Activated T-helper 1 cell treated with anti-CD3 and anti-CD28 coated beads, Interleukin-2, amount 50 U/mL, for 16 hours (primary cell): ENCODE results near the gene S100A11.

Experiments used
- DNase-seq, 2 donors: peaks; one replicate each; pipeline ENCODE4 v3.0.0-alpha.2; 2020; ENCODE audit warnings: low read depth in 1 of 2, low spot score in 1 of 2

The S100A11 gene

GRCh38 chr1:152003846-152004442 lies 32.9 kb downstream of the S100A11 start:
- no peak for DNase-seq

- no peak for DNase-seq
Observed at GRCh38 chr1:152002960-152003359, 33.8 kb downstream of the S100A11 start.

GRCh38 chr1:152001631-152002584 lies 34.9 kb downstream of the S100A11 start:
- DNase-seq, result peak; percentile 49 to 57

- DNase-seq, result no peak
Observed at GRCh38 chr1:152000964-152001630, 35.7 kb downstream of the S100A11 start.

DNA sequence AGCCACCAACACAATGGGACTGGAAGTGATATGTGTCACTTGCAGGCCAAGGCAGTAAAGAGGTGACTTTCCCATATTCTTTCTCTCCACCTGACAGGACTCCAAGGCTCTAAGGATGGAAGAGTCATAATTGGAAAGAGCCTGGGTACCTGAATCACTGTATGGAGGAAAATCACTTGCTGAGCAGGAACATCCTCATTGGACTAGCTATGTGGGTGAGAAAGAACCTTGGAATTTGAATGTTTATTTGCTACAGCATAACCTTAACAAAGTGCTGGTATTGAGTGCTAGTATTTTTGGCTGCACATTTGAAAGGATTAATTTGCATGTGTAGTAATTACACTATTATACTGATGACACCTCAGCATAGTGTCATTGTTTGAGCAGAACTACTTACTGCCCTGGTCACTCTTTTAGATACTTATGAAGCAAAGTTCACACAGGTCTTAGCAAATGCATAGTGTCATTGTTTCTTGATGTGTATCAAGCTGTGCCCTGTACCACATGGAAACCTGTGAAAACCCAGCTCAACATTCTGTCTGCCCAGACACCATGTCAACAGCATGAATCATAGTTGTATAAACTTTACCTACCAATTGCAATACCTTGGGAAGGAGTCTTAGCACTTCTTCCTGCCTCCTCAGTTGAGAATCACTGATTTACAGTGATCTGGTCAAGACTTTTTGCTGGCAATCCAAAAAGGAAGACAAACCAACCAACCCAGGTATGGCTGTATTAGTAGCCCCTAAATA lies 38.0 kb downstream of the S100A11 start:
- DNase-seq, result no peak

DNA sequence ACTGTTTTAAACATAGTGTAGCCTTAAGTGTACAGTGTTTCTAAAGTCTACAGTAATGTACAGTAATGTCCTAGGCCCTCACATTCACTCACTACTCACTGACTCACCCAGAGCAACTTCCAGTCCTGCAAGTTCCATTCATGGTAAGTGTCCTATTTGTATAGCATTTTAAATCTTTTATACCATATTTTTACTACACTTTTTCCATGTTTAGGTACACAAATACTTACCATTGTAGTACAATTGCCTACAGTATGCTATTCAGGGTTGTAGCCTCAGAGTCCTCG lies 39.6 kb downstream of the S100A11 start:
- no peak for DNase-seq

- no peak for DNase-seq
Observed at GRCh38 chr1:151995774-151996173, 41.0 kb downstream of the S100A11 start.

DNA sequence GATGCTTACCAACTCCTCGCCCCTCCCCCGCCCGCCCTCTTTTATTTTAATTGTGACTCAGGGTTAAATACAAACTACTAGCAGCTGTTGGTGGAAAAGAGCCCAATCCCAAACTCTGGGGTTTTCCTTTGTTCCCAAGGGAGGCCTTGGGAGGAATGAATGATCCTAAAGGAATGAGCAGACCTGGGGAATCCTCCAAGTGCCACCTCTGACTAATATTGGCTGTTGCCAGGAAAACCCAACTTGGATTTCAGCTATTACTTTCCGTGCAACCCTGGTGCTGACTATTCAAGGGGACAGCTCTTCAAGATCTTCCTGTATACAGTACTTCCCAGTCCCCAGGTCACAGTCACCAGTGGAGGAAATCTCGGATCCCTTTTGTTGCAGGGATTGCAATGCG lies 41.8 kb downstream of the S100A11 start:
- no peak for DNase-seq

- DNase-seq, result peak; percentile 66 to 69
Observed at GRCh38 chr1:151993734-151994496, 42.9 kb downstream of the S100A11 start, which contains the start of gene S100A10. Gene S100A10, minus strand, starts transcription at chr1:151993859. Its CDS starts 7,629 bp downstream, at chr1:151986230.

GRCh38 chr1:151993084-151993733 lies 43.6 kb downstream of the S100A11 start:
- peak in 1 of 2 donors; percentile 14 for DNase-seq

- DNase-seq, result no peak
Observed at GRCh38 chr1:151992303-151993083, 44.3 kb downstream of the S100A11 start.

DNA sequence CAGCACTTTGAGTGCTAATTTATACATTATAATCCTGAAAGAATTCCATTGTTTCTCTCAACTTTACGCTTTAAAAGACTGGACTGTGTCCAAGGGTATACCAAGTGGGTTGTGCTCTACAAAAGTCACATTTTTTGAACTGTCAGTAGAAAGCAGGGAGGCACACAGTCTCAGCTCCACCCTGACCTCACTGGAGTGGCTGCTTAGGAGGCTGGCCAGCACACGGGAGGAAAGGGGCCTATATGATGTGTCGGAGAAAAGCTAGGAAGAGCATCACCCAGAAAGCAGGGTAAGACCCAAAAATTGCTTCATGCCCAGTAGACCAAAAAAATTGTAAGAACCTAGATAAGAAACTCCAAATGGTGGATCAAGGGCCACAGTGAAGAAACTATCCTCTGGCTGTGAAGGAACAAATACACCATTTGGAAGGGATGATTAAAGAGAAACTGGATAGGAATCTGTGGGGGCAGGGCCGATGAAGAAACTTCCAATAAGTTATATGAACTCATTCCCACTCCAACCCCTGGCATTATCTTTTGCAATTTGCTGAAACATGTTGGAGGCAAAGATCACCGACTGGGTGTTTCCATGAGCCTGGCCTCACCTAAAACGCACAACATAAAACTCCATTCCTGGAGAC lies 45.0 kb downstream of the S100A11 start:
- DNase-seq, result no peak

GRCh38 chr1:151990856-151991198 lies 46.0 kb downstream of the S100A11 start:
- no peak for DNase-seq

- no peak for DNase-seq
Observed at GRCh38 chr1:151990058-151990855, 46.5 kb downstream of the S100A11 start.

GRCh38 chr1:151989211-151989862 lies 47.5 kb downstream of the S100A11 start:
- no peak for DNase-seq

- DNase-seq, result no peak
Observed at GRCh38 chr1:151988405-151988923, 48.3 kb downstream of the S100A11 start.

DNA sequence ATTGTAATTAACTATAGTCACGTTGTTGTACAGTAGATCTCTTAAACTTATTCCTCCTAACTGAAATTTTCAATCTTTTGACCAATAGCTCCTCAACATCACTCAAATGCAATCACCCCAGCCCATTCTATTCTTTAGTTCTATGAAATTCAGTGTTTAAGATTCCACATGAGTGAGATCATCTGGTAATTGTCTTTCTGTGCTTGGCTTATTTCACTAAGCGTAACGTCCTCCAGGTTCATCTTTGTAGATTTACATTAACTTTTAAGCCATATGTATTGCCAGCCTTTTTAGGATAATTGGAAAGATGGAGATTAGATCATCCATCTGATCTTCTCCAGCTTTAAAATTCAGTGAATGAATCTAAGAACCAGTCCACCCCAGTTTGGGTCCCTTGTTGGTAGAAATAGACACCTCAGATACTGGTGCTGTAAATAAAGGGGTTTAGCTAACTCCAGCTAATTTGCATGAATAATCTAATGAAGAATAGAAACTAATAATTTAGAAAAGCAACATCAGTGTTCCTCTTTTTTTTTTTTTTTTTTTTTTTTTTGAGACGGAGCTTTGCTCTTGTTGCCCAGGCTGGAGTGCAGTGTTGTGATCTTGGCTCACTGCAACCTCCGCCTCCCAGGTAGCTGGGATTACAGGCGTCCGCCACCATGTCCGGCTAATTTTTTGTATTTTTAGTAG lies 50.2 kb downstream of the S100A11 start:
- DNase-seq, result no peak
